GM19035 (cell line): ENCODE data around the gene GPR37L1.
"Not testable (repeated sequence)": the region's sequence is repeated elsewhere in the genome, so short reads cannot be mapped to it uniquely, and the experiment has no call there.

Experiments
- ATAC-seq: cut with Tn5 transposase; IDR thresholded peaks from one replicate; pipeline ENCODE4 v1.9.1; 2021; ENCODE audit not compliant: unreplicated experiment

GPR37L1 gene

GRCh38 chr1:202167054-202167453 is 44.3 kb downstream of the GPR37L1 start:
- ATAC-seq: not testable (repeated sequence)

- ATAC-seq: no peak
Observed at GRCh38 chr1:202167708-202168415, 45.1 kb downstream of the GPR37L1 start.

- ATAC-seq: no peak
Observed at GRCh38 chr1:202168861-202169260, 46.1 kb downstream of the GPR37L1 start.

GRCh38 chr1:202170726-202171125 is 48.0 kb downstream of the GPR37L1 start:
- no peak for ATAC-seq

GRCh38 chr1:202171292-202172014 is 48.7 kb downstream of the GPR37L1 start:
- no peak for ATAC-seq

- no peak for ATAC-seq
Observed at GRCh38 chr1:202172015-202172355, 49.3 kb downstream of the GPR37L1 start.

- ATAC-seq: no peak
Observed at GRCh38 chr1:202173993-202174392, 51.3 kb downstream of the GPR37L1 start.

- ATAC-seq: no peak
Observed at GRCh38 chr1:202176949-202177927, 54.5 kb downstream of the GPR37L1 start.

- no peak for ATAC-seq
Observed at GRCh38 chr1:202179828-202180750, 57.4 kb downstream of the GPR37L1 start.

GRCh38 chr1:202180751-202181139 is 58.0 kb downstream of the GPR37L1 start:
- not testable (repeated sequence) for ATAC-seq

GRCh38 chr1:202181586-202181985 is 58.9 kb downstream of the GPR37L1 start:
- ATAC-seq: no peak

GRCh38 chr1:202182040-202182877 is 59.5 kb downstream of the GPR37L1 start:
- ATAC-seq: no peak
